ENCODE data around the gene HIVEP1. TPM values are rescaled to one million over a fixed set of nuclear protein-coding genes. Genes with fewer than 3 reads are reported as not detected.

The HIVEP1 gene
- 6.1 and 10.1 TPM in 2 replicates for polyA plus RNA-seq

GRCh38 chr6:12012038-12012557 lies at the start of gene HIVEP1:
Gene HIVEP1, plus strand, starts transcription at chr6:12012312. Its CDS starts 3,317 bp downstream, at chr6:12015629.

Other genes starting within 250 kb of the HIVEP1 start
- gene ADTRP, start 233.5 kb upstream of the HIVEP1 start, polyA plus RNA-seq, result 1.3 and 2.3 TPM in 2 replicates